ENCODE results near the gene BCL2. TPM values are rescaled to one million over a fixed set of nuclear protein-coding genes. Genes with fewer than 3 reads are reported as not detected.

BCL2 gene
- total RNA-seq (10 to 100 TPM; 58.9 to 60.5 TPM), polyA plus RNA-seq (29.8 TPM)

DNA sequence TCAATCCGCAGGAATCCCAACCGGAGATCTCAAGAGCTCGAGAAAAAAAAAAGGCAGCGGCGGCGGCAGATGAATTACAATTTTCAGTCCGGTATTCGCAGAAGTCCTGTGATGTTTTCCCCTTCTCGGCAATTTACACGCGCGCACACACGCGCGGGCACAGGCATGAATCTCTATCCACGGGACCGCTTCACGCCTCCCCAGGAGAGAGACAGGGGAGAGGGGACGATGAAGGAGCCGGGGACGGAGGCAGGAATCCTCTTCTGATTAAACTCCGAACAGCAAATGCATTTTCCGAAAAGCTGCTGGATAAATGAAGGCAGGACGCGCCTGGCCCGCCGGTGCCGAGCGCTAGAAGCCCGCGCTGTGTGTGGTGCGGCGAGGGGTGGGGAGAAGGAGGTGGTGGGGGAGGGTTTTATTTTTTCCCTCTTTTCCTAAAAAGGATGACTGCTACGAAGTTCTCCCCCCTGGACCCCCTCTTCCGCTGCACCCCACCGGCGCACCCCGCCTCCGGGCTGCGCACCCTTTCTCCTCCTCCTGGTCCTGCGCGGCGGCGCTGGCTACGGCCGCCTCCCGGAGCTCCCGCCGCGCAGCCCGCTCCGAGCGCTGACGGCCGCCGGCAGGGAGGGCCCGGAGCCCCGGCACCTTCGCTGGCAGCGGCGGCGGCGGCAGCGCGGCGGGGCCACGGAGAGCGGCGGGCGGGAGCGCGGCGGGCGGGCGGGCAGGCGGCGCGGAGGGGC lies at the start of gene BCL2:
BCL2 (minus strand) TSS at position 387 of the 740 bp plus-strand sequence.
- POLR2A ChIA-PET = interaction anchor here (0.6 to 3.0 kb wide), 9 partner anchors 17 to 303 kb away, joined by 3 to 21 read pairs (median 12); no protein-coding TSS in a partner anchor
- Histone ChIP-seq H3K36me3 (ENCODE audit: insufficient read depth, low read length) (no peaks in the 10 kb centered on the region), H3K9me3 (ENCODE audit: low read length) (no peaks in the 10 kb centered on the region)

DNA sequence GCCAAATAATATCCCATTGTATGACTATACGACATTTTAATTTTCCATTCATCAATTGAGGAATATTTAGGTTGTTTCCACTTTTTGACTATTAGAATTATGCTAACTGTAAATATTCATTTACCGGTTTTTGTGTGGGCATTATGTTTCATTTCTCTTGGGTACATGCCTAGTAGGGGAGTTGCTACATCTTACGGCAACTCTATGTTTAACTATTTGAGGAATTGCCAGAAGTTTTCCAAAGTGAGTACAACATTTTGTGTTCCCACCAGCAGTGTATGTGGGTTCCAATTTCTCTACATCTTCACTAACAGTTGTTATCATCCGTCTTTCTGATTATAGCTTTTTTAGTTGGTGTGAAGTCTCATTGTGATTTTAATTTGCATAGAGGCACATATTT lies 49.0 kb upstream of the BCL2 start:
- POLR2A ChIA-PET = no interaction called here
- Histone ChIP-seq H3K4me1 (ENCODE audit: insufficient read depth, low read length) (peaks cover 34% of the 10 kb centered on the region), H3K27ac (ENCODE audit: low read depth, low read length) (no peak overlapping the region), H3K36me3 (ENCODE audit: insufficient read depth, low read length) (no peaks in the 10 kb centered on the region), H3K9me3 (ENCODE audit: low read length) (no peaks in the 10 kb centered on the region), H3K27me3 (ENCODE audit: insufficient read depth, low read length, poor library complexity, severe bottlenecking) (no peaks in the 10 kb centered on the region), H3K4me3 (ENCODE audit: low read length) (no peak overlapping the region)
- no peaks in the 10 kb centered on the region for H3K9me3 Mint-ChIP-seq
- CTCF ChIA-PET = interaction anchor here (1.9 kb wide), 1 partner anchor 50 kb away, joined by 4 read pairs; no protein-coding TSS in a partner anchor
- peak overlapping the region; percentile 88 to 97 (median 95) for H3K4me3 Mint-ChIP-seq
- no peaks in the 10 kb centered on the region for H3K27me3 Mint-ChIP-seq
- H3K4me1 Mint-ChIP-seq = peaks cover 37 to 41% (median 37%) of the 10 kb centered on the region in 3 donors
- peak overlapping the region in 5 of 8 donors; percentile 17 to 82 (median 68) for H3K27ac Mint-ChIP-seq
- peaks cover 0 to 8% (median 0%) of the 10 kb centered on the region in 3 donors for H3K36me3 Mint-ChIP-seq
- DNase-seq = no peak

More for the DNA sequence above, at the start of gene BCL2:
- Mint-ChIP-seq H3K4me1 (peaks cover 36 to 62% (median 60%) of the 10 kb centered on the region in 3 donors), H3K9me3 (no peaks in the 10 kb centered on the region), H3K36me3 (peaks cover 0 to 16% (median 4%) of the 10 kb centered on the region in 3 donors), H3K27ac (peak within 1 kb of the TSS; percentile 89 to 98 (median 96)), H3K27me3 (no peaks in the 10 kb centered on the region), H3K4me3 (peak within 1 kb of the TSS; percentile 94 to 99 (median 98))
- no peaks in the 10 kb centered on the region for H3K27me3 ChIP-seq (ENCODE audit: insufficient read depth, low read length, poor library complexity, severe bottlenecking)
- peaks cover 19% of the 10 kb centered on the region for H3K4me1 ChIP-seq (ENCODE audit: insufficient read depth, low read length)
- DNase-seq = peak in 1 of 5 donors; percentile 26
- H3K4me3 ChIP-seq (ENCODE audit: low read length) = peak within 1 kb of the TSS; percentile 75
- CTCF ChIA-PET = interaction anchor here (0.8 to 3.9 kb wide), 24 partner anchors 12 to 303 kb away, joined by 3 to 144 read pairs (median 10); no protein-coding TSS in a partner anchor
- peak within 1 kb of the TSS; percentile 59 for H3K27ac ChIP-seq (ENCODE audit: low read depth, low read length)

DNA sequence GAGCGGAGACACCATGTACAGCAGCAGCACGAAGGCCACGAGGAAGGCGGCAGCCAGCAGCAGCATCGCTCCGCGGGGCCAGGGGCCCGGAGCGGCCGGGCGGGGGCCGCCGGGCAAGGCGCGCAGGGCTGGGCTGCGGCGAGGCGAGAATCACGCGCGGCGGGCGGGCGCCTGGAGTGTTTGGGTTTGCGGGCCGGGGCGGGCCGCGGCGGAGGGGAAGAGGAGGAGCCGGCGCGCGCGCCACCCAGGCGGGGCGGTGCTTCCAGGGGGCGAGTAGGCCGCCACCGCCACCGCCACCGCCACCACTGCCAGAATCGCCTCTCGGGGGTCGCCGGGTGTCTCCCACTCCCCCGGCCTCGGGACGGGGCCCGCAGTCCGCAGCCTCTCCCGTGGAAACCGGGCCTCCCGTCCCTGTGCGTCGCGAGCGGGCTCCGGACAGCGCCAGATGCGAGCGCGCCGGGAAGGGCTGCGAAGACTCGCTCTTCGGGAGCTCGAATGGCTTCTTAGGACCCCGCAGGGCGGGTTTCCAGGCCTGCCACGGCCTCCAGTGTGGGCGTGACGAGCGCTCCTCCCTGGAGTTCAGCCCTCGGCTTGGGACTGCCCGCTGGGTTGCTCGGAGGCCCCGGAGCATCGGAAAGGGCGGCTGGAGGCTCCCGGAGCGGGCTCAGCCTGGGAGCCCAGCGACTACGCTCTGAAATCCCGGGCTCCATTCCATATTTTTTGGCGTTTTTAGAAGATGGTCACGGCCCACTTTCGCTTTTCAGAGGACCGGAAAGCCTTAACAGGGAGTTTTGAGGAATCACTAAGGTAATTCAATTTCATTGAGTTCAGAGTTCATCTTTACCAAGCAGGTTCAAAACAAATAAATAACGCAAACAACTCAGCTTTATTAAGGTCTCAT lies 47.7 kb upstream of the BCL2 start, which contains the start of gene KDSR:
KDSR (minus strand) TSS at position 154 of the 901 bp plus-strand sequence; CDS start at position 66, 88 bp downstream.
- Mint-ChIP-seq H3K9me3 (no peaks in the 10 kb centered on the region), H3K36me3 (peaks cover 0 to 14% (median 0%) of the 10 kb centered on the region in 3 donors), H3K27ac (peak within 1 kb of the TSS; percentile 77 to 94 (median 90)), H3K4me1 (peaks cover 45 to 50% (median 47%) of the 10 kb centered on the region in 3 donors), H3K27me3 (no peaks in the 10 kb centered on the region), H3K4me3 (peak within 1 kb of the TSS; percentile 90 to 97 (median 95))
- Histone ChIP-seq H3K4me1 (ENCODE audit: insufficient read depth, low read length) (peaks cover 36% of the 10 kb centered on the region), H3K27ac (ENCODE audit: low read depth, low read length) (peak within 1 kb of the TSS; percentile 53), H3K9me3 (ENCODE audit: low read length) (no peaks in the 10 kb centered on the region), H3K36me3 (ENCODE audit: insufficient read depth, low read length) (no peaks in the 10 kb centered on the region), H3K27me3 (ENCODE audit: insufficient read depth, low read length, poor library complexity, severe bottlenecking) (no peaks in the 10 kb centered on the region), H3K4me3 (ENCODE audit: low read length) (peak within 1 kb of the TSS; percentile 94)
- ChIA-PET CTCF (interaction anchor here (0.9 to 1.9 kb wide), 4 partner anchors 11 to 72 kb away, joined by 3 to 4 read pairs (median 4); no protein-coding TSS in a partner anchor), POLR2A (interaction anchor here (0.7 to 1.3 kb wide), 4 partner anchors 46 to 845 kb away, joined by 3 to 4 read pairs (median 3); partner anchors contain the start of genes VPS4B and ZCCHC2)
- DNase-seq = peak; percentile 74 to 84 (median 79)

DNA sequence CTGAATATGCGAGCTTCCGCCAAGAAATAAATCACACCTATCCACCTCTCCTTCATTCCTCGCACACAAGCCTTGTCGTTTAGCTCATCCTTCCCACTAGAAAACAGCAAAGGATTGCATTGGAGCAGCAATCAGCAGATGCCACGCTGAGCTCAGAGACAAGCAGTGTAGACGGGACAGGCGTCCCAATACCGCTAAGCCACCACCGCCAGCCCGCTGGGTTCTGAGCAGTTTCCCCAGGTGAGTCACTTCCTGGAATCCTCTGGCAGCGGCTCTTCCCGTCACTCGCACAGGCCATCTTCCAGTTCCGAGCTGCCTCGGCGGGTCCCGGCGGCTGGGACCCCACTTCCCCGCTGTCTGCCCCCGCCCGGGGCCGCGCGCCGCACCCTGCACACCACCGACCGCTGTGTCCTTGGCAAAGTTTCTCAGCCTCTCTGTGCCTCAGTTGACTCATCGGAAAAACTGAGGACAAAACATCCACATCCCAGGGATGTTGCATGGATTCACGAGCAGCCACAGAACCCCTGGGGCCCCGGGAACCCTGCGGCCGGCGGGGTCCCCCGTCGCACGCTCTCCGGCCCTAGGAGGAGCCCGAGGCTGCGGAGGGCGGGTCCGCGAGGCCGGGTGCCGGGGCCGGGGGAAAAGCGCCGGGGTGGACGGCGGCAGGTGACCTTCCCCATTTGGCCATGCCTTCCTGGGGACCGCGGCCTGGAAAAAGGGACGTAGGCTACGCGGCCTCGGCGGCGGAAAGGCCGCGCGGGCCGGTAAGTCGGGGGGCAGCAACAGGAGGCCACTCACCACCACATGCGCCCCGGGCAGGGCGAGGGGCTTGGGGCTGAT lies 46.9 kb upstream of the BCL2 start:
- H3K4me3 ChIP-seq (ENCODE audit: low read length) = peak overlapping the region; percentile 94

DNA sequence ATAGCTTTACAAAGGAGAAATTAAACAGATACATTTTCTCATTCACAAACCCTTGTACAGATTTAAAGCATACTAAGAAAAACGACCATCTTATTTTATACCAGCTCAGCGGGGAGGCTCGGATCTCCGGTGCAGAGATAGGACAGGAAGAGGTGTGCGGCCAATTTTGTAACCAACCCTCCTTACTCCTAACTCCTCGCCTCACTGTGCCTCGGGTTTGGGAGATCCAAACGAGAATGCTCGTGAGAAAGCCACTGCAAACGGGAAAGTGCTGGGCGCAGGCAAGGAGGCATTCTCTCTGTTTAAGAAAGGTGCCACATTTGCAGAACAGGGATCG lies 46.3 kb upstream of the BCL2 start:
- ChIA-PET CTCF (interaction anchor here (1.0 to 1.4 kb wide), 6 partner anchors 14 to 651 kb away, joined by 3 to 5 read pairs (median 4); partner anchors contain the start of genes PHLPP1 and VPS4B), POLR2A (interaction anchor here (0.5 to 1.0 kb wide), 4 partner anchors 12 to 349 kb away, joined by 3 to 7 read pairs (median 6); partner anchors contain the start of gene VPS4B)
- Mint-ChIP-seq H3K9me3 (no peaks in the 10 kb centered on the region), H3K27ac (peak overlapping the region; percentile 77 to 94 (median 90)), H3K36me3 (peaks cover 3 to 23% (median 4%) of the 10 kb centered on the region in 3 donors), H3K27me3 (no peaks in the 10 kb centered on the region), H3K4me3 (peak overlapping the region; percentile 90 to 97 (median 95)), H3K4me1 (peaks cover 50 to 54% (median 53%) of the 10 kb centered on the region in 3 donors)
- peaks cover 36% of the 10 kb centered on the region for H3K4me1 ChIP-seq (ENCODE audit: insufficient read depth, low read length)
- peak overlapping the region; percentile 53 for H3K27ac ChIP-seq (ENCODE audit: low read depth, low read length)
- H3K4me3 ChIP-seq (ENCODE audit: low read length) = peak overlapping the region; percentile 94
- DNase-seq = no peak
- no peaks in the 10 kb centered on the region for H3K36me3 ChIP-seq (ENCODE audit: insufficient read depth, low read length)
- no peaks in the 10 kb centered on the region for H3K9me3 ChIP-seq (ENCODE audit: low read length)
- no peaks in the 10 kb centered on the region for H3K27me3 ChIP-seq (ENCODE audit: insufficient read depth, low read length, poor library complexity, severe bottlenecking)

More for the DNA sequence above, 46.9 kb upstream of the BCL2 start:
- Mint-ChIP-seq H3K36me3 (peaks cover 3 to 20% (median 4%) of the 10 kb centered on the region in 3 donors), H3K27ac (peak overlapping the region; percentile 77 to 94 (median 90)), H3K27me3 (no peaks in the 10 kb centered on the region), H3K4me3 (peak overlapping the region; percentile 90 to 97 (median 95)), H3K4me1 (peaks cover 50 to 54% (median 53%) of the 10 kb centered on the region in 3 donors), H3K9me3 (no peaks in the 10 kb centered on the region)
- H3K4me1 ChIP-seq (ENCODE audit: insufficient read depth, low read length) = peaks cover 36% of the 10 kb centered on the region
- no peaks in the 10 kb centered on the region for H3K9me3 ChIP-seq (ENCODE audit: low read length)
- H3K36me3 ChIP-seq (ENCODE audit: insufficient read depth, low read length) = no peaks in the 10 kb centered on the region
- DNase-seq = peak; percentile 52 to 78 (median 59)
- H3K27ac ChIP-seq (ENCODE audit: low read depth, low read length) = peak overlapping the region; percentile 53
- CTCF ChIA-PET = interaction anchor here (1.0 to 1.4 kb wide), 5 partner anchors 15 to 651 kb away, joined by 3 to 5 read pairs (median 4); partner anchors contain the start of genes PHLPP1 and VPS4B
- POLR2A ChIA-PET = interaction anchor here (0.5 to 1.3 kb wide), 6 partner anchors 12 to 844 kb away, joined by 3 to 7 read pairs (median 4); partner anchors contain the start of genes VPS4B and ZCCHC2
- H3K27me3 ChIP-seq (ENCODE audit: insufficient read depth, low read length, poor library complexity, severe bottlenecking) = no peaks in the 10 kb centered on the region

DNA sequence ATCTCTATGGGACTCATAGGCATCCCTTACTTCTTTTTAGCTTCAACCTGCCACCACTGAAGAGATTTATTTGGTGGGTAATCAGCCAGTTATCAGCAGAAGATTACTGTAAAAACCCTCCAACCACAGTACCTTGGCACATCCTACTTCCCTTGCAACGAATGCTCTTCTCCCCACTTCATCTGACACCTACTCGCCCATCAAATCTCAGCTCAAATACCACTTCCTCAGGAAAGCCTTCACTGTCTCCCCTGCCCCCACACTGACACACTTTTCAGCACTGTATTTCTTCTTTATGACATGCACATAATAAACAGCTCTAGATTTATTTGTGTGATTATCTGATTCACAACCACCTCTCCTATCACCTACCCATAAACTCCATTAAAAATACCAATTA lies 44.4 kb upstream of the BCL2 start:
- Mint-ChIP-seq H3K4me1 (peaks cover 49 to 52% (median 51%) of the 10 kb centered on the region in 3 donors), H3K9me3 (no peaks in the 10 kb centered on the region), H3K36me3 (peaks cover 3 to 36% (median 4%) of the 10 kb centered on the region in 3 donors), H3K4me3 (peak overlapping the region in 6 of 7 donors; percentile 2 to 24 (median 10)), H3K27me3 (no peaks in the 10 kb centered on the region), H3K27ac (peak overlapping the region in 6 of 8 donors; percentile 4 to 97 (median 31))
- Histone ChIP-seq H3K4me1 (ENCODE audit: insufficient read depth, low read length) (peaks cover 36% of the 10 kb centered on the region), H3K36me3 (ENCODE audit: insufficient read depth, low read length) (peaks cover 6% of the 10 kb centered on the region), H3K4me3 (ENCODE audit: low read length) (no peak overlapping the region), H3K27me3 (ENCODE audit: insufficient read depth, low read length, poor library complexity, severe bottlenecking) (no peaks in the 10 kb centered on the region), H3K27ac (ENCODE audit: low read depth, low read length) (no peak overlapping the region), H3K9me3 (ENCODE audit: low read length) (no peaks in the 10 kb centered on the region)
- CTCF ChIA-PET = interaction anchor here (1.0 to 1.1 kb wide), 2 partner anchors 45 to 75 kb away, joined by 3 read pairs; no protein-coding TSS in a partner anchor
- peak; percentile 19 to 73 (median 42) for DNase-seq
- POLR2A ChIA-PET = interaction anchor here (0.5 to 1.0 kb wide), 2 partner anchors 40 to 649 kb away, joined by 3 read pairs; partner anchors contain the start of gene PHLPP1

Measured in CD8-positive, alpha-beta memory T cell (primary cell).